ENCODE measurements around the gene ERAS.
"Not testable (repeated sequence)": the region's sequence is repeated elsewhere in the genome, so short reads cannot be mapped to it uniquely, and the experiment has no call there.

Gene ERAS

DNA sequence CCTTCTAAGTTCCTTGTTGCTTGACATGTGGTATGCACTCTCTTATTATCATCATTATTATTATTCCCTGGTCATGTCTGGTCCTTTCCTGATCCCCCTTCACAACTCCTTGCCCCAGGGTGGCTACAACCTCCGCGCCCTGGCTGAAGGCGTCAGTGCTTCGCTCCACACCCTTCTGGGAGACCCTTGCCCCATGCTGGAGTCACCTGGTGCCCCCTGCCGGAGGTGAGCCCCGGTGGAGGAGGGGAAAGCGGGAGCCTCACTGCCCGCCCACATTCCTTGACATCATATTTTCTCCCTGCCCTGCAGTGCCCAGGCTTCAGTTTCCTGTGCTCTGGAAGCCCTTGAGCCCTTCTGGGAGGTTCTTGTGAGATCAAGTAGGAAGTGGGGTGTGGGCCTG, 11.0 kb upstream of the ERAS start:
- Mint-ChIP-seq H3K4me3 (no peak overlapping the region), H3K4me1 (ENCODE audit: low read depth) (no peaks in the 10 kb centered on the region), H3K27me3 (no peaks in the 10 kb centered on the region), H3K9me3 (ENCODE audit: low read depth) (no peaks in the 10 kb centered on the region), H3K27ac (no peak overlapping the region), H3K36me3 (peaks cover 3% of the 10 kb centered on the region)

DNA sequence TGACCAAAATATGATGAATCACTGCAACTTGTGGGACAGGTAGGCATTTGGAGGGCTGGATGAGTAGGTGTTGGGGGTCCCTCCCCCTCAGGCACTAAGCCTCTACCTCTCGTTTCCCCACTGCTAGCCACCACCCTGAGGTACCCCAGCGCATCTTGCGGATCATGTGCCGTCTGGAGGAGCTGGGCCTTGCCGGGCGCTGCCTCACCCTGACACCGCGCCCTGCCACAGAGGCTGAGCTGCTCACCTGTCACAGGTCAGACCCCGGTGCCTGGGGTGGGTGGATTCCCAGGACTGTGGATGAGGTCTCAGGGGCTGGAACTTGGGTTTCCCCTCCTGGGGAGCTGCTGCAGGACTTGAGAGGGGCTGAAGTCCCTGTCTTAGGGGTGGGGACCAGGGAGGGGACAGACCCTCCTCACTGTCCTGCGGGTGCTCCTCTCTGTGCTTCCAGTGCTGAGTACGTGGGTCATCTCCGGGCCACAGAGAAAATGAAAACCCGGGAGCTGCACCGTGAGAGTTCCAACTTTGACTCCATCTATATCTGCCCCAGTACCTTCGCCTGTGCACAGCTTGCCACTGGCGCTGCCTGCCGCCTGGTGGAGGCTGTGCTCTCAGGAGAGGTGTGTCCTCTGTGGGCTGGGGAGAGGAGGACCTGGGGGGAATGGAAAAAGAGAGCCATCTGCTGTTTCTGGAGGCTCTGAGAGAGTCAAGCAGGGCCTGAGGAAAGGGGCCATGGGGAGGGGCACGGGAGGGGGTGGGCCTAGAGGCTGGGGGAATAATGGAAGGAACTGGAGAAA, 10.1 kb upstream of the ERAS start:
- Mint-ChIP-seq H3K27me3 (no peaks in the 10 kb centered on the region), H3K9me3 (ENCODE audit: low read depth) (no peaks in the 10 kb centered on the region), H3K36me3 (peaks cover 3% of the 10 kb centered on the region), H3K4me1 (ENCODE audit: low read depth) (no peaks in the 10 kb centered on the region), H3K27ac (no peak overlapping the region), H3K4me3 (no peak overlapping the region)

DNA sequence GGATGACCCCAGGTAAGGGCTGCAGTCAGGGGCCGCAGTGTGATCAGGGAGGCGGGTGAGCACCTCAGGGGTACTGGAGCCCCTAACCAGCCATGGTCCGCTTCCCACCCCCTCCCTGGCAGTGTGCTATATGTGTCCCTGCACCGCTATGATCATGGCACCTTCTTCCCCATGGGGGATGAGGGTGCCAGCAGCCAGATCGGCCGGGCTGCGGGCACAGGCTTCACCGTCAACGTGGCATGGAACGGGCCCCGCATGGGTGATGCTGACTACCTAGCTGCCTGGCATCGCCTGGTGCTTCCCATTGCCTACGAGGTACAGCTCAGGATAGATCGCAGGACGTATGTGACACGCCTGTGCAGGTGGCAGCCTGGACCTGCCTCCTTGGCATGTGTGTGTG, 8.2 kb upstream of the ERAS start:
- Mint-ChIP-seq H3K4me3 (no peak overlapping the region), H3K4me1 (ENCODE audit: low read depth) (no peaks in the 10 kb centered on the region), H3K9me3 (ENCODE audit: low read depth) (no peaks in the 10 kb centered on the region), H3K27me3 (no peaks in the 10 kb centered on the region), H3K36me3 (no peaks in the 10 kb centered on the region), H3K27ac (no peak overlapping the region)

DNA sequence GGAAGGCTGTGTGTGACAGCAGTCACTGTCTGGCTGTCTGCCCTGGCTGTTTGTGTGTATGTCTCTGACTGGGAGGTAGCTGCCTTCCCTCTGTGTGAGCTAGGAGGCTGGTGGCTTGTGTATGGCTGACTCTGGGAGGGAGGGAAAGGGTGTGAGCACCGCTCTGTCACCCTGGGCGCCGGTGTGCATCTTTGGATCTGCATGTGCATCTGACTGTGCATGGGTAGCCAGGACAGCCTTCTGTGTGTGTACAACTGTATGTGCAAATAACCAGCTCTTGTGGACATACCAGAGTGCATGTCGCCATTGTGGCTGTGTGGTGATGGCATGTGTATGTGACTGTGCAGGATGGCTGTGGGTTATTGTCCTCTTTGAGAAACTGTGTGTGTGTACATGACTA, 7.4 kb upstream of the ERAS start:
- Mint-ChIP-seq H3K4me1 (ENCODE audit: low read depth) (no peaks in the 10 kb centered on the region), H3K9me3 (ENCODE audit: low read depth) (no peaks in the 10 kb centered on the region), H3K27me3 (no peaks in the 10 kb centered on the region), H3K4me3 (no peak overlapping the region), H3K36me3 (no peaks in the 10 kb centered on the region), H3K27ac (no peak overlapping the region)

DNA sequence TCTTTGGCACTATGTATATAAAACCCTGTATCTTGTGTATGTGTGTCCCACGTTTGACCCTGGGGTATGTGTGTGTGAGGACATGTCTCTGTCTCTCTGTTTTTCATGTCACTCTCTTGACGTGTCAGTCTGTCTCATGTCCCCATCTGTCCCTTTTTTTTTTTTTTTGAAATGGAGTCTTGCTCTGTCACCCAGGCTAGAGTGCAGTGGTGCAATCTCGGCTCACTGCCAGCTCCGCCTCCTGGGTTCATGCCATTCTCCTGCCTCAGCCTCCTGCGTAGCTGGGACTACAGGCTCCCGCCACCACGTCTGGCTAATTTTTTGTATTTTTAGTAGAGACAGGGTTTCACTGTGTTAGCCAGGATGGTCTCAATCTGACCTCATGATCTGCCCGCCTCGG, 6.9 kb upstream of the ERAS start:
- not testable (repeated sequence) for H3K36me3 Mint-ChIP-seq; H3K4me1 Mint-ChIP-seq (ENCODE audit: low read depth); H3K4me3 Mint-ChIP-seq; H3K27ac Mint-ChIP-seq; H3K9me3 Mint-ChIP-seq (ENCODE audit: low read depth); H3K27me3 Mint-ChIP-seq

DNA sequence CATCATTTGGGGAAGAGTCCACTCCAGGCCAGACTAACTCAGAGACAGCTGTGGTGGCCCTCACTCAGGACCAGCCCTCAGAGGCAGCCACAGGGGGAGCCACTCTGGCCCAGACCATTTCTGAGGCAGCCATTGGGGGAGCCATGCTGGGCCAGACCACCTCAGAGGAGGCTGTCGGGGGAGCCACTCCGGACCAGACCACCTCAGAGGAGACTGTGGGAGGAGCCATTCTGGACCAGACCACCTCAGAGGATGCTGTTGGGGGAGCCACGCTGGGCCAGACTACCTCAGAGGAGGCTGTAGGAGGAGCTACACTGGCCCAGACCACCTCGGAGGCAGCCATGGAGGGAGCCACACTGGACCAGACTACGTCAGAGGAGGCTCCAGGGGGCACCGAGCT, 3.3 kb upstream of the ERAS start:
- Mint-ChIP-seq H3K9me3 (ENCODE audit: low read depth) (no peaks in the 10 kb centered on the region), H3K27ac (no peak overlapping the region), H3K27me3 (no peaks in the 10 kb centered on the region), H3K4me3 (no peak overlapping the region), H3K4me1 (ENCODE audit: low read depth) (peaks cover 5% of the 10 kb centered on the region), H3K36me3 (no peaks in the 10 kb centered on the region)

DNA sequence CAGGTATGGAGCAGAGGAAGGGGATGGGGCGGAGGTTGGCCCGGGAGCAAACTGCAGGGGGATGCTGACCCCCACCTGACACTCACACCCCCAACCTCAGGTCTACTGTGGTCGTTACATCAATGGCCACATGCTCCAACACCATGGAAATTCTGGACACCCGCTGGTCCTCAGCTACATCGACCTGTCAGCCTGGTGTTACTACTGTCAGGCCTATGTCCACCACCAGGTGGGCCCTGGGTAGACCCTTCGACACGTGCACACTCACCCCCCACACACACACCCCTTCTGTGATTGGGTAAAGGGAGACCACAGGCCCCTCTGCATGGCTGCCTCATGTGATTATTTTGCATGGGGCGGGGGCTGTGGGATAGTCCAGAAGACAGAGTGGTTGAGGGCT, 2.2 kb upstream of the ERAS start:
- Mint-ChIP-seq H3K27me3 (no peaks in the 10 kb centered on the region), H3K36me3 (no peaks in the 10 kb centered on the region), H3K27ac (no peak overlapping the region), H3K4me3 (no peak overlapping the region), H3K4me1 (ENCODE audit: low read depth) (peaks cover 5% of the 10 kb centered on the region), H3K9me3 (ENCODE audit: low read depth) (no peaks in the 10 kb centered on the region)

DNA sequence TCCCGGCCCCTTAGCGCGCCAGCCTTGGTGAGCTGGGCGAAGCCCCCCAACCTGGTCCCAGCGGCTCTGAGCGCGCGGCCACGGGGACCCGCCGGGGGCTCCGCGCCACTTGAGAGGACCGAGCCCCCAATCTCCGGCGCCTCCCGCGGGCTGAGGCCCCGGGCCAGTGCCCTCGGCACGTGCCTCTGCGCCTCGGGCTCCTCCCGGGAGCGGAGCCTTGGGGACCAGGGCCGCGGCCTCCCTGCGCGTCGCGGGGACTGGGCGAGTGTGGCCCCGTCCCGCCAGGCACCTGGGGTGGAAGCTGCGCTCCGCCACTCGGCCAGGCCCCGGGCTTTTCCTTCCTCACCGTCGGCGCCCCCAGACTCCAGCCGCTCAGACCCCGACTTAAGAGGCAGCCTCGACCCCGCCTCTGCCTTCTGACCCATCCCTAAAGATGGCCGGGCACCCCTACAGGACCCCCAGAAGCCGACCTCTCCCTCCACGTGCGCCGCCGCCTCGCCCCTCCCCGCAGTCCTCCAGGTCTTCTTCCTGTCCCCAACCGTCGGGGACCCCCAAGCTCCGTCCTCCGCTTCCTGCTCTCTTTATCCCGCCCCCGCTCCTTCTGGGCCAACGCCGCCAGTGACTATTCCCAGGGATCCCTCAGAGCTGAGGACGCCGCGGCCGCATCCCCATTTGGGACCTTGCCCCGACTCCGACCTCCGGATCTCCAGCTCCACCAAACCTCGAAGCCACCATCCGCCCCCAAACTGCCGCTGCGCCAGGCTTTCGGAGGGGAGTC, 752 bp downstream of the ERAS start:
- no peak overlapping the region for H3K27ac Mint-ChIP-seq
- no peaks in the 10 kb centered on the region for H3K9me3 Mint-ChIP-seq (ENCODE audit: low read depth)
- peaks cover 2% of the 10 kb centered on the region for H3K27me3 Mint-ChIP-seq
- peaks cover 5% of the 10 kb centered on the region for H3K4me1 Mint-ChIP-seq (ENCODE audit: low read depth)
- H3K36me3 Mint-ChIP-seq = no peaks in the 10 kb centered on the region
- peak overlapping the region; percentile 67 for H3K4me3 Mint-ChIP-seq

DNA sequence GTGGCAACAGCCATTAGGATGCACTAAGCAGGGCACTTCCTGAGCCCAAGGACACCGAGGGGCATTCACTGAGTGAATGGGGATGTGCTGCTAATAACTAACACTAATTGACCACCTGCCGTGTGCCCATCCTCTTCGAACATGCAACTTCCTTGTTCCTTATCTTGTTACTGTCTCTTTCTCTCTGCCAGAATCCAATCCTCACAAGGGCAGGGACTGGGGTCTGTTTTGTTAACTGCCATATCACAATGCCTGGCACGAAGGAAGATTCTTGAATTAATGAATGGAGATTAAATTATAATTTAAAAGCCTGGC, 1.3 kb downstream of the ERAS start:
- H3K36me3 Mint-ChIP-seq = no peaks in the 10 kb centered on the region
- H3K27me3 Mint-ChIP-seq = peaks cover 2% of the 10 kb centered on the region
- no peaks in the 10 kb centered on the region for H3K9me3 Mint-ChIP-seq (ENCODE audit: low read depth)
- peak overlapping the region; percentile 67 for H3K4me3 Mint-ChIP-seq
- no peak overlapping the region for H3K27ac Mint-ChIP-seq
- peaks cover 6% of the 10 kb centered on the region for H3K4me1 Mint-ChIP-seq (ENCODE audit: low read depth)

DNA sequence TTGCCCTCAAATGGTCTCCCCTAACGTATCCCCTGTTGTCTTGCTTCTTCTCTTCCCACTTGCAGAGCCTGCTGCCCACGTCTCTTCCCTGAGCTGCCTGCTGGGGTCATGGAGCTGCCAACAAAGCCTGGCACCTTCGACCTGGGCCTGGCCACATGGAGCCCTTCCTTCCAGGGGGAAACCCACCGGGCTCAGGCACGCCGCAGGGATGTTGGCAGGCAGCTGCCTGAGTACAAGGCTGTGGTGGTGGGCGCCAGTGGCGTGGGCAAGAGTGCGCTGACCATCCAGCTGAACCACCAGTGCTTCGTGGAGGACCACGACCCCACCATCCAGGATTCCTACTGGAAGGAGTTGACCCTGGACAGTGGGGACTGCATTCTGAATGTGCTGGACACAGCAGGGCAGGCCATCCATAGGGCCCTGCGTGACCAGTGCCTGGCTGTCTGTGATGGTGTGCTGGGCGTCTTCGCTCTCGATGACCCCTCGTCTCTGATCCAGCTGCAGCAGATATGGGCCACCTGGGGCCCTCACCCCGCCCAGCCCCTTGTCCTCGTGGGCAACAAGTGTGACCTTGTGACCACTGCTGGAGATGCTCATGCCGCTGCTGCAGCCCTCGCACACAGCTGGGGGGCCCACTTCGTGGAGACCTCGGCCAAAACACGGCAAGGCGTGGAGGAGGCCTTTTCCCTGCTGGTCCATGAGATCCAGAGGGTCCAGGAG, 2.9 kb downstream of the ERAS start:
- H3K27ac Mint-ChIP-seq = no peak overlapping the region
- no peak overlapping the region for H3K4me3 Mint-ChIP-seq
- peaks cover 2% of the 10 kb centered on the region for H3K27me3 Mint-ChIP-seq

DNA sequence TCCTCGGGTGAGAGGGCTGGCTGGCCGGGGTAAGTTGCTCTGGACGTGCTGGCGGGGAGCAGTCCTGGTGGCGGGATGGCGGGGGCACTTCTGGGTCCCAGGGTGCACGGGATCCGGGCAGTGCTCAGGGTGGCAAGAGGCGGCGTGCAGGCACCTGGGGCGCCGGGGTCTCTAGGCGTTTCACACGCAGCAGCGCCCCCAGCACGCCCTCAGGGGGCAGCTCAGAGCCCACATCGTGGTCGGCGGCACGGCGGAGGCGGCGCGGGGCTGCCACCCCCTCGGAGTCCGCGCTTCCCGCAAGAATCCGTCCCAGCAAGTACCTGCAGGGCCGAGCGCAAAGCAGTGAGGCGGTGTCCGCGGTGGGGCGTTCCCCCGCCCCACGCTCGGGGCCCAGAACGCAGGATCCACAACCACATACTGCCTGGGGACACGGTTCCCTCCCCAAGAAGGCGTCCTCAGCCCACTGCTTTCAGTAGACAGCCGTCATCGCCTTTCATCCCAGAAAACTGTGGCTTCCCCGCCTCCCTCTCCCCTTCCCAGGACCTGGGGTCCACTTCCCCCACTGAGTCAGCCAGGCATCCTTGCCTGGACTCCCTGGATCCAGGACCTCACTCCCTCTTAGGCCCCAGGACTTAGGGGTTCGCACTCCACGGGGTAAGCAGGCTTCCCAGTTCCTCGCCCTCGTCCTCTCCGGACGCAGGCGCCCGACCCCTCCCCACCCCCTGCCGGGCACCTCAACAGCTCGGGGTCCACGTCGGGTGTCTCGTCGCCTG, 5.0 kb downstream of the ERAS start:
- H3K9me3 Mint-ChIP-seq (ENCODE audit: low read depth) = no peaks in the 10 kb centered on the region
- no peaks in the 10 kb centered on the region for H3K36me3 Mint-ChIP-seq
- H3K27me3 Mint-ChIP-seq = peaks cover 2% of the 10 kb centered on the region
- H3K4me1 Mint-ChIP-seq (ENCODE audit: low read depth) = peaks cover 17% of the 10 kb centered on the region
- H3K27ac Mint-ChIP-seq = no peak overlapping the region
- H3K4me3 Mint-ChIP-seq = no peak overlapping the region

More for the DNA sequence above, 2.9 kb downstream of the ERAS start:
- Mint-ChIP-seq H3K4me1 (ENCODE audit: low read depth) (peaks cover 11% of the 10 kb centered on the region), H3K9me3 (ENCODE audit: low read depth) (no peaks in the 10 kb centered on the region), H3K36me3 (no peaks in the 10 kb centered on the region)

DNA sequence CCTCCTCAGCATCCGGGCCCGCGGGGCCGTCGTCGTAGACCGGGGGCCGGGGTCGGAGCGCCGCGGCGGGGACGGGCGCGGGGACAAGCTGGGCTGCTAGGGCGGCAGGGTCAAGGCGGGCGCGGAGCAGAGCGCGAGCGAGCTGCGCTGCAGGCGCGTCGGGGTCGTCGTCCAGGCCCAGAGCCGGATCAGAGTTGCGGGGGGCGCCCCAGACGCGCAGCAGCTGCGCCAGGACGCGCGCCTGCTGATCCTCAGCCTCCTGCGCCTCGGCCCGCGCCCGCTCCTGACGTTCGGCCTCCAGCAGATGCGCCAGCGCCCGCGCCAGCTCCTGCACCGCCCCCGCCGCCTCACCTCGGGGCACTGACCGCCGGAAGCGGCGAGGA, 5.6 kb downstream of the ERAS start:
- no peaks in the 10 kb centered on the region for H3K36me3 Mint-ChIP-seq
- H3K4me1 Mint-ChIP-seq (ENCODE audit: low read depth) = peaks cover 19% of the 10 kb centered on the region
- no peak overlapping the region for H3K4me3 Mint-ChIP-seq
- H3K9me3 Mint-ChIP-seq (ENCODE audit: low read depth) = no peaks in the 10 kb centered on the region
- no peak overlapping the region for H3K27ac Mint-ChIP-seq
- H3K27me3 Mint-ChIP-seq = peaks cover 2% of the 10 kb centered on the region

DNA sequence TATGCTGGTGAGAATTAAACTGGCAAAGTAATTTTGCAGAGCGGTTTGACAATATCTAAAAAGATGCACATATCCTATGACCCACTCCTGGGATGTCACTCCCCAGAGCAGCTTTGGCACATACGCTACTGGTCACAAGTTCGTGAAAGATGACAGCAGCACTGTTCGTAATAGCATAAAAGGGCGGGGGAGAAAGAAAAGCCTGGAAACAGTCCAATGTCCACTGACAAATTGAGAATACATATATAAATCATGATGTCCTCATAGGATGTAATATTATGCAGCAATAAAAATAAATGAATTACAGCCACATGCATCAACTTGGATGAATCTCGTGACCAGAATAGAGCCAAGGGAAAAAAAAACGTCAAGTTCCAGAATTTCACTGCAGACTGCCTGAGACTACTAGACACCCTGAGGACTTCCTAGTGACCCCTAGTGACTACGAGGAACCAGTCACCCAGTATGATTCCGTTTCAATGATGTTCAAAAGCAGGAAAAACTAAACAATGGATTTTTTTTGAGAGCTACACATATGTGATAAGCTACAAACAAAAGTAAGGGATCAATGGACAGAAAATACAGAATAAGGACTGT, 7.3 kb downstream of the ERAS start:
- H3K27ac Mint-ChIP-seq = no peak overlapping the region
- H3K4me3 Mint-ChIP-seq = peak overlapping the region; percentile 89
- H3K4me1 Mint-ChIP-seq (ENCODE audit: low read depth) = peaks cover 16% of the 10 kb centered on the region
- no peaks in the 10 kb centered on the region for H3K36me3 Mint-ChIP-seq
- no peaks in the 10 kb centered on the region for H3K9me3 Mint-ChIP-seq (ENCODE audit: low read depth)
- peaks cover 2% of the 10 kb centered on the region for H3K27me3 Mint-ChIP-seq

DNA sequence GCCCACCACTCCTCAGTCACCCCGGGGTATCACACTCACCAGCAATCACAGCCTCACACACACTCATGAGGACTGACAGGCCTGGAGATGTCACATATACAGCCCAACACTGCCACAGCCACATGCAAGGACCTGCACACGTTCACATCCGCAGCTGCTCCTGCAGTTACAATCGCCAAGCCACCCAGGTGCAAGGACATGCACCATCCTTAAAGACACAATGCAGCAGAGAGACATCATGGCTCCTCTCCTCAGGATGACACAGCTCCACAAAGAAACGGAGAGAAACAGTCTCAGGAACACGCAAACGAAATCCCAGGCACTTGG, 8.0 kb downstream of the ERAS start:
- H3K27ac Mint-ChIP-seq = peak overlapping the region; percentile 58

More for the DNA sequence above, 8.0 kb downstream of the ERAS start:
- Mint-ChIP-seq H3K4me3 (peak overlapping the region; percentile 89), H3K4me1 (ENCODE audit: low read depth) (peaks cover 16% of the 10 kb centered on the region), H3K36me3 (no peaks in the 10 kb centered on the region), H3K27me3 (peaks cover 2% of the 10 kb centered on the region), H3K9me3 (ENCODE audit: low read depth) (no peaks in the 10 kb centered on the region)

Measured in activated naive CD8-positive, alpha-beta T cell (primary cell).